Medulla oblongata (tissue), 1 donor: Measurements from ENCODE around the gene PLXNC1.
"Not testable (repeated sequence)": the region's sequence is repeated elsewhere in the genome, so short reads cannot be mapped to it uniquely, and the experiment has no call there.

Source experiments
- DNase-seq: peaks from one replicate; pipeline ENCODE4 v3.0.0-alpha.2; 2015; ENCODE audit errors: extremely low spot score

PLXNC1 gene

GRCh38 chr12:94290353-94290752 lies 142.0 kb downstream of the PLXNC1 start:
- DNase-seq = no peak

GRCh38 chr12:94297096-94297699 lies 148.8 kb downstream of the PLXNC1 start:
- DNase-seq = peak; percentile 31

- no peak for DNase-seq
Observed at GRCh38 chr12:94297876-94298505, 149.6 kb downstream of the PLXNC1 start.

GRCh38 chr12:94299846-94300245 lies 151.5 kb downstream of the PLXNC1 start:
- no peak for DNase-seq

GRCh38 chr12:94304012-94304411 lies 155.6 kb downstream of the PLXNC1 start:
- DNase-seq = no peak

- DNase-seq = no peak
Observed at GRCh38 chr12:94304566-94305061, 156.2 kb downstream of the PLXNC1 start.

GRCh38 chr12:94305130-94305957 lies 157.0 kb downstream of the PLXNC1 start:
- no peak for DNase-seq

GRCh38 chr12:94308612-94309011 lies 160.2 kb downstream of the PLXNC1 start:
- no peak for DNase-seq

GRCh38 chr12:94309373-94309772 lies 161.0 kb downstream of the PLXNC1 start:
- no peak for DNase-seq

- no peak for DNase-seq
Observed at GRCh38 chr12:94312378-94312777, 164.0 kb downstream of the PLXNC1 start.

- DNase-seq = not testable (repeated sequence)
Observed at GRCh38 chr12:94316600-94316999, 168.2 kb downstream of the PLXNC1 start.

GRCh38 chr12:94318181-94318580 lies 169.8 kb downstream of the PLXNC1 start:
- no peak for DNase-seq

GRCh38 chr12:94320109-94320508 lies 171.7 kb downstream of the PLXNC1 start:
- DNase-seq = no peak

- DNase-seq = no peak
Observed at GRCh38 chr12:94322346-94322745, 174.0 kb downstream of the PLXNC1 start.

- DNase-seq = no peak
Observed at GRCh38 chr12:94326234-94326633, 177.9 kb downstream of the PLXNC1 start.

GRCh38 chr12:94326727-94327126 lies 178.3 kb downstream of the PLXNC1 start:
- DNase-seq = no peak

GRCh38 chr12:94327809-94328208 lies 179.4 kb downstream of the PLXNC1 start:
- no peak for DNase-seq

- no peak for DNase-seq
Observed at GRCh38 chr12:94329366-94329765, 181.0 kb downstream of the PLXNC1 start.

GRCh38 chr12:94333396-94333795 lies 185.0 kb downstream of the PLXNC1 start:
- no peak for DNase-seq

GRCh38 chr12:94336211-94336925 lies 188.0 kb downstream of the PLXNC1 start:
- DNase-seq = no peak

- no peak for DNase-seq
Observed at GRCh38 chr12:94338006-94338794, 189.8 kb downstream of the PLXNC1 start.
